Natural killer cell treated with Interleukin-12 subunit alpha and Interleukin-12 subunit beta and Interleukin-15 and Interleukin-18, amount 100 ng/mL, for 72 hours (primary cell): Measurements from ENCODE around the gene ANGPTL8. TPM values are rescaled to one million over a fixed set of nuclear protein-coding genes. Genes with fewer than 3 reads are reported as not detected.

Source experiments
- ATAC-seq, 2 donors: fragments of 150-1000 bp; cut with Tn5 transposase in 1 of 2; sonication (Bioruptor Pico), chemical (Tn5 transposase) in 1 of 2; 2 replicates each; pipeline ENCODE4 v1.10.0; 2021
- DNase-seq: peaks from one replicate; pipeline ENCODE4 v3.0.0; 2022; ENCODE audit warnings: low spot score
- H3K27ac Mint-ChIP-seq, 2 donors: 1 replicate in 1 of 2; 2 replicates in 1 of 2; pipeline ENCODE4 v1.8.0; 2022; ENCODE audit warnings: mixed read lengths in 2 of 2, mild to moderate bottlenecking in 1 of 2, moderate library complexity in 1 of 2
- H3K27me3 Mint-ChIP-seq, 2 donors: 1 replicate in 1 of 2; 2 replicates in 1 of 2; pipeline ENCODE4 v1.8.0; 2022; ENCODE audit warnings: mixed read lengths in 2 of 2
- H3K36me3 Mint-ChIP-seq: one replicate; pipeline ENCODE4 v1.8.0; 2022; ENCODE audit warnings: mixed read lengths
- H3K4me1 Mint-ChIP-seq, 2 donors: 1 replicate in 1 of 2; 2 replicates in 1 of 2; pipeline ENCODE4 v1.8.0; 2022; ENCODE audit warnings: low read depth in 2 of 2, mixed read lengths in 2 of 2, mild to moderate bottlenecking in 1 of 2
- H3K4me3 Mint-ChIP-seq: one replicate; pipeline ENCODE4 v1.8.0; 2022; ENCODE audit warnings: mixed read lengths
- H3K9me3 Mint-ChIP-seq: 2 replicates; pipeline ENCODE4 v1.8.0; 2022; ENCODE audit warnings: mixed read lengths
- total RNA-seq, 2 donors: library from RNA; stranded (reverse); gene quantifications; one replicate each; pipeline ENCODE4 v1.2.3, GENCODE V29; 2022

Gene ANGPTL8
- total RNA-seq, 2 donors from 2014 or later, result not detected

GRCh38 chr19:11247934-11248333 lies 8.5 kb downstream of the ANGPTL8 start:
- no peaks in the 10 kb centered on the region for H3K36me3 Mint-ChIP-seq
- H3K9me3 Mint-ChIP-seq, result no peaks in the 10 kb centered on the region
- DNase-seq, result no peak
- no peak overlapping the region for H3K4me3 Mint-ChIP-seq
- peaks cover 6 to 11% of the 10 kb centered on the region in 2 donors for H3K27me3 Mint-ChIP-seq
- H3K27ac Mint-ChIP-seq, result no peak overlapping the region
- no peak for ATAC-seq
- peaks cover 4 to 5% of the 10 kb centered on the region in 2 donors for H3K4me1 Mint-ChIP-seq

GRCh38 chr19:11248852-11249251 lies 9.4 kb downstream of the ANGPTL8 start:
- Mint-ChIP-seq H3K27me3 (peaks cover 6 to 8% of the 10 kb centered on the region in 2 donors), H3K4me1 (peaks cover under 1% of the 10 kb centered on the region in 2 donors), H3K27ac (no peak overlapping the region), H3K36me3 (no peaks in the 10 kb centered on the region), H3K4me3 (no peak overlapping the region), H3K9me3 (no peaks in the 10 kb centered on the region)
- no peak for DNase-seq
- no peak for ATAC-seq

DNA sequence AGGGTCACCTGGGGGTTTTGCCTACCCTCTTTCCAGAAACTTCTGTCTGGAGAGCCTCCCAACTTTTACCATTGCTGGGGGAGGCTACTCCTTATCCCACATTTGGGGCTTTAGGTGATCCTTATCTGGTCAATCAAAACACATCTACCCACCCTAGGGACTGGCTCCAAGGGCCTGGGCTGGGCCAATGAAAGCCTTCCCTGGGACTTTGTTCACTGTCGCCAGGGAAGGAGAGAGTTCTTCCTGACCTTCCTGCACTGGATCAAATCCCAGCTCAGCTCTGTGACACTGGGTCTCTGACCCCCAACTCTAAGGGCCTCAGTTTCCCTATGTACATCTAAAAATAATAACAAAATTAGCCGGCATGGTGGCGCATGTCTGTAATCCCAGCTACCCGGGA lies 11.8 kb downstream of the ANGPTL8 start:
- Mint-ChIP-seq H3K27ac (no peak overlapping the region), H3K27me3 (peaks cover 6 to 7% of the 10 kb centered on the region in 2 donors), H3K4me3 (no peak overlapping the region), H3K4me1 (no peaks in the 10 kb centered on the region), H3K36me3 (no peaks in the 10 kb centered on the region), H3K9me3 (no peaks in the 10 kb centered on the region)
- ATAC-seq, result no peak
- no peak for DNase-seq

GRCh38 chr19:11251650-11252314 lies 12.4 kb downstream of the ANGPTL8 start:
- DNase-seq, result no peak
- H3K4me1 Mint-ChIP-seq, result no peaks in the 10 kb centered on the region
- no peak overlapping the region for H3K4me3 Mint-ChIP-seq
- no peaks in the 10 kb centered on the region for H3K9me3 Mint-ChIP-seq
- peaks cover 3% of the 10 kb centered on the region in 2 donors for H3K27me3 Mint-ChIP-seq
- H3K27ac Mint-ChIP-seq, result no peak overlapping the region
- no peaks in the 10 kb centered on the region for H3K36me3 Mint-ChIP-seq
- no peak for ATAC-seq

DNA sequence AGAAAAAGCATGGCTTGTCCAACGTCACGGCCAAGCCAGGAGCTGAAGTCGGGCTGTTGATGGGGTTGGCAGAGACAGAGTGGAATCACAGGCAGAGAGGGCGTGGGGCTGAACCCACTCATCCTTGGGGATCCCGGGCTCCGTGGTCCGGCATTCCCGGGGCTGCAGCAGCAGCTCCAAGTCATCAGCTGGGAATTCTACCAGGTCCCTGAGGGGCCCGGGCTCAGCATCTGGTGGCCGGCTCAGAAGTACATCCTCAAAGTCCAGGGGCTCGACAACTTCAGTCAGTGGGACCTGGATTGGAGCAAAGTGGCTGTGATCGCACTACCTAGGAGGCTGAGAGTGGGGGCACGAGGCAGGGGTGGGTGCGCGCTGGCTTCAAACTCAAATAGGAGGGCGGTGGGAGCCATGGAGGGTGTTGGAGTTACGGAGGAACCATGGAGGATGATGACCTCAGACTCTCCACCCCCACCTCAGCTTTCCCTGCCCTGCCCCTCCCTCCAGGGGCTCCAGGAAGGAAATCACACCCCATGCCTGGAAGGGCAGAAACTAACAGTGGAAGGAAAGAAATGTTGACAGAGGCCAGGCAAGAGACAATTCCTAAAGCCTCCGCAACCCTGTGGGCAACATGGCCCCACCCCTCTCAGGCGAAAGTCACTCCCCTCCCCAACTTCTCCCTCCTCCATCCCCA lies 13.4 kb downstream of the ANGPTL8 start:
- Mint-ChIP-seq H3K36me3 (no peaks in the 10 kb centered on the region), H3K4me1 (no peaks in the 10 kb centered on the region), H3K27ac (no peak overlapping the region), H3K4me3 (no peak overlapping the region), H3K27me3 (peaks cover 1 to 3% of the 10 kb centered on the region in 2 donors), H3K9me3 (peaks cover under 1% of the 10 kb centered on the region)
- ATAC-seq (no peak), DNase-seq (no peak)

DNA sequence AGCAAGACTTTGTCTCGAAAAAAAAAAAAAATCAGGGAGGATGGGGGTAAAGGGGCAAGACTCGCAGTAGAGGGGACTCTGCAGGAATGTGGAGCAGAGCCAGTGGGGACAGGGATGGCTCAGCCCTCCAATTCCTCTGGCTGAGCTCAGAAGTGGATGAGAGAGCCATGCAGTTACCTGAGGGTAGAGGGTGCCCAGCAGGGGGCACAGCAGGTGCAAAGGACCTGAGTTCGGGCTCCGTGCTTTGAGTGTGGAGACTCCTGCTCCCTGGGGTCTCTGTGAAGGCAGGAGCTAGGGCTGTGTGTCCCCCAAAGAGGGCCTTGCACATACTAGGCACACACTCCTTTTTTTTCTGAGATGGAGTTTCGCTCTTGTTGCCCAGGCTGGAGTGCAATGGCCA lies 15.2 kb downstream of the ANGPTL8 start:
- Mint-ChIP-seq H3K9me3 (peaks cover 4% of the 10 kb centered on the region), H3K36me3 (no peaks in the 10 kb centered on the region), H3K4me3 (no peak overlapping the region), H3K27me3 (peaks cover 6 to 7% of the 10 kb centered on the region in 2 donors), H3K27ac (no peak overlapping the region), H3K4me1 (no peaks in the 10 kb centered on the region)
- DNase-seq (no peak), ATAC-seq (peak in 1 of 2 donors; percentile 29)

DNA sequence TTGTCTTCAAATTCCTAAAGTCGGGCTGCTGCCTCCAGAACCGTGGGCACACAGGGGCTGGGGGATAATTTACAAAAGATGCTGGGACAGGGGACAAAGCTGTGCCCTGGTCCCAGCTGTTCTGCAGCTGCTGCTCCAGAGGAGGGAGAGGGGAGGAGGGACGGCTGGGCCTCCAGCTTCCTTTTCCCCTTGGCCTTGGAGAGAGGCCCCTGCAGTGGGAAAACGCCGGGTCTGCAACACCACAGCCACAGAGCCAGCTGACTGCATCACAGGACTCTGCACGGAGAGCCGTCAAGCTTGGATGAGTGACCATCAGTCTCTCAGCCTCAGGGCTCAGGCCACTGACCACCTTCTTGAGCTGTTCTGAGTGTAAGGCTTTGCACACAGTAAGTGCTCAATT lies 16.8 kb downstream of the ANGPTL8 start:
- no peak overlapping the region for H3K27ac Mint-ChIP-seq
- no peak for ATAC-seq
- H3K4me1 Mint-ChIP-seq, result no peaks in the 10 kb centered on the region
- DNase-seq, result no peak
- H3K27me3 Mint-ChIP-seq, result peaks cover 12 to 13% of the 10 kb centered on the region in 2 donors
- H3K4me3 Mint-ChIP-seq, result no peak overlapping the region
- H3K9me3 Mint-ChIP-seq, result peaks cover 4% of the 10 kb centered on the region
- no peaks in the 10 kb centered on the region for H3K36me3 Mint-ChIP-seq

GRCh38 chr19:11257846-11258380 lies 18.5 kb downstream of the ANGPTL8 start:
- Mint-ChIP-seq H3K27me3 (peaks cover 13 to 15% of the 10 kb centered on the region in 2 donors), H3K4me1 (no peaks in the 10 kb centered on the region), H3K9me3 (peaks cover 4% of the 10 kb centered on the region), H3K36me3 (no peaks in the 10 kb centered on the region), H3K27ac (no peak overlapping the region), H3K4me3 (no peak overlapping the region)
- no peak for DNase-seq
- no peak for ATAC-seq

DNA sequence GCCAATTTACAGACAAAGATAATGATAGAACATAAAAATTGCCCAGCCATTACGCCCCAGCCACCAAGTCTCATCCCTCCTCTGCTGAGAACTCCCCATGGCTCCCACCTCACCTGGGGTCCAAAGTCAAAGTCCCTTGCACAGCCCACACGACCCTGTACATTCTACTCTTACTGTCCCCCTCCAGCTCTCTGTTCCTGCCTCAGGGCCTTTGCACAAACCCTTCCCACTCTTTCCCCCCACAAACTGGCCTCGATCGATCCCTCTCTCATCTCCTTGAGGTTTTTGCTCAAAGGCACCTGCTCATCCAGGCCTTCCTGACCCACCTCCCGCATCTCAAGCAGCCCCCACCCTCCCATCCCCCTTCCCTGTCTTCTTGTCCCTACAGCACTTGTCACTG lies 21.6 kb downstream of the ANGPTL8 start:
- Mint-ChIP-seq H3K27ac (no peak overlapping the region), H3K36me3 (no peaks in the 10 kb centered on the region), H3K9me3 (peaks cover 4% of the 10 kb centered on the region), H3K4me1 (peaks cover 0 to 7% of the 10 kb centered on the region in 2 donors), H3K27me3 (peaks cover 24 to 25% of the 10 kb centered on the region in 2 donors), H3K4me3 (peak overlapping the region; percentile 38)
- no peak for DNase-seq
- ATAC-seq, result no peak

DNA sequence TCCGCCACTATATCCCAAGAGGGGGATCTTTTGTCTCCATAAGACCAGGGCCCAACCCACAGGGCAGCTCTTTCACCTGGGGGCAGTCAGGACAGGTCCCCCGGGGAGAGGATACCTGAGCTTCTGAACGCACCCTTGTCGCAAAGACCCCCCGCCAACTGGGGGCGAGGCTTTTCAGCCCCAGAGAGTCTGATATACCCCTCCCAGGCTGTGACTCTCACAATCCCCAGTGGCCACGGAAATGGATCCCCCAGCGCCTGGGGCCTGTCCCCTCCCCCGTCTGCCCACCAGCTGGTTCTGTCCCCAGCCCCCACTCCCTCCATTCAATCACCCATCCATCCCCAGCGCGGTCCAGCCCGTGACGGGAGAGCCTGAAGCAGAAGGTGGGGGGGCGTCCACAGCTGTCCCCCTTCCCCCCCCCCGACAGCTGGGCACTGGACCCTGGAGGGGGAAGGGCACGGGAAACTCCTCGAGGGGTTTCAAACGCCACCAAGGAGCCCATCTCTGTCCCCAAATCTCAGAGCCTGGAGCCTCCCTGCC lies 22.1 kb downstream of the ANGPTL8 start:
- H3K27me3 Mint-ChIP-seq, result peaks cover 25 to 29% of the 10 kb centered on the region in 2 donors
- peaks cover 4% of the 10 kb centered on the region for H3K9me3 Mint-ChIP-seq
- DNase-seq (no peak), ATAC-seq (no peak)
- no peaks in the 10 kb centered on the region for H3K36me3 Mint-ChIP-seq
- peak overlapping the region; percentile 38 for H3K4me3 Mint-ChIP-seq
- peaks cover 0 to 7% of the 10 kb centered on the region in 2 donors for H3K4me1 Mint-ChIP-seq
- no peak overlapping the region for H3K27ac Mint-ChIP-seq

GRCh38 chr19:11261971-11262839 lies 22.8 kb downstream of the ANGPTL8 start, which contains the start of gene DOCK6:
DOCK6 (minus strand) TSS chr19:11262524; CDS start chr19:11262440, 84 bp downstream.
- peaks cover 1 to 7% of the 10 kb centered on the region in 2 donors for H3K4me1 Mint-ChIP-seq
- H3K9me3 Mint-ChIP-seq, result peaks cover 4% of the 10 kb centered on the region
- peak within 1 kb of the TSS; percentile 49 for H3K4me3 Mint-ChIP-seq
- ATAC-seq (peak; percentile 66 to 80), DNase-seq (no peak)
- peaks cover 32 to 35% of the 10 kb centered on the region in 2 donors for H3K27me3 Mint-ChIP-seq
- H3K36me3 Mint-ChIP-seq, result no peaks in the 10 kb centered on the region
- H3K27ac Mint-ChIP-seq, result no peak within 1 kb of the TSS

- ATAC-seq, result no peak
- DNase-seq, result no peak
- Mint-ChIP-seq H3K27ac (no peak overlapping the region), H3K4me3 (no peak overlapping the region), H3K4me1 (peaks cover 3 to 7% of the 10 kb centered on the region in 2 donors), H3K9me3 (no peaks in the 10 kb centered on the region), H3K36me3 (no peaks in the 10 kb centered on the region), H3K27me3 (peaks cover 38 to 44% of the 10 kb centered on the region in 2 donors)
Observed at GRCh38 chr19:11263726-11264125, 24.3 kb downstream of the ANGPTL8 start.

GRCh38 chr19:11264452-11265176 lies 25.2 kb downstream of the ANGPTL8 start:
- Mint-ChIP-seq H3K4me1 (peaks cover 3 to 7% of the 10 kb centered on the region in 2 donors), H3K27me3 (peaks cover 46 to 50% of the 10 kb centered on the region in 2 donors), H3K4me3 (no peak overlapping the region), H3K27ac (peak overlapping the region in 1 of 2 donors; percentile 15), H3K9me3 (no peaks in the 10 kb centered on the region), H3K36me3 (no peaks in the 10 kb centered on the region)
- ATAC-seq (no peak), DNase-seq (no peak)
